HepG2 (cell line): ENCODE measurements around the gene DLL3.

Source experiments
- POLR2AphosphoS5 ChIP-seq: IDR thresholded peaks from 2 replicates; pipeline ENCODE4 v1.6.1; 2012; ENCODE audit warnings: low read depth, low read length
- ZNF296 ChIP-seq: sonication (generic); formaldehyde crosslinking; conservative IDR thresholded peaks from 2 replicates; pipeline ENCODE4 v1.5.0; 2020; ENCODE audit warnings: mild to moderate bottlenecking, missing genetic modification reagents
- ZNF839 ChIP-seq: sonication (generic); formaldehyde crosslinking; IDR thresholded peaks from 2 replicates; pipeline ENCODE4 v1.4.0; 2020; ENCODE audit warnings: missing genetic modification reagents, mild to moderate bottlenecking, borderline replicate concordance

GRCh38 chr19:39532233-39533002 is 33.7 kb downstream of the DLL3 start, which contains the start of gene EID2B:
- TF ChIP-seq POLR2AphosphoS5, result peak; percentile 84
- no peak for TF ChIP-seq ZNF839 (CRISPR knock-in tag)
- TF ChIP-seq ZNF296 (CRISPR knock-in tag), result no peak
